Activated CD8-positive, alpha-beta T cell treated with anti-CD3 and anti-CD28 coated beads for 36 hours (primary cell): Measurements from ENCODE around the gene FAM200C. TPM values are rescaled to one million over a fixed set of nuclear protein-coding genes. Genes with fewer than 3 reads are reported as not detected.

Experiments
- ATAC-seq: fragments of 200-7000 bp; cut with Tn5 transposase; one replicate; pipeline ENCODE4 v1.10.0; 2021; ENCODE audit warnings: mild to moderate bottlenecking, moderate library complexity
- CTCF ChIA-PET: fragments of 350-600 bp; sonication (Branson Sonifier 250); formaldehyde crosslinking; loops from one replicate; lab custom pipeline; 2021; ENCODE audit warnings: antibody characterized with exemption; lab: Charles Lee
- POLR2A ChIA-PET: fragments of 350-600 bp; sonication (Branson Sonifier 250); formaldehyde crosslinking; loops from one replicate; lab custom pipeline; 2021; ENCODE audit warnings: antibody characterized with exemption; lab: Charles Lee
- DNase-seq: peaks from one replicate; pipeline ENCODE4 v3.0.0-alpha.2; 2020
- H3K27ac Mint-ChIP-seq: one replicate; pipeline ENCODE4 v1.8.0; 2021; ENCODE audit warnings: mild to moderate bottlenecking, mixed read lengths
- H3K27me3 Mint-ChIP-seq: one replicate; pipeline ENCODE4 v1.8.0; 2021; ENCODE audit warnings: mixed read lengths
- H3K36me3 Mint-ChIP-seq: one replicate; pipeline ENCODE4 v1.8.0; 2021; ENCODE audit warnings: low read depth, mixed read lengths
- H3K4me1 Mint-ChIP-seq: one replicate; pipeline ENCODE4 v1.8.0; 2021; ENCODE audit warnings: low read depth, mixed read lengths
- H3K4me3 Mint-ChIP-seq: one replicate; pipeline ENCODE4 v1.8.0; 2021; ENCODE audit warnings: mild to moderate bottlenecking, moderate library complexity, mixed read lengths
- H3K9me3 Mint-ChIP-seq: one replicate; pipeline ENCODE4 v1.8.0; 2021; ENCODE audit warnings: mixed read lengths
- intact Hi-C: fragments of 100-400 bp; cut with micrococcal nuclease; formaldehyde crosslinking; loops from one replicate; pipeline ENCODE4 v1.10.0; 2022
- total RNA-seq, 2 experiments: library from RNA; stranded (reverse); gene quantifications; one replicate each; pipeline ENCODE4 v1.2.3, GENCODE V29; 2021
- TF ChIP-seq, protein P1 (sequence below): fragments of 200-600 bp; IDR thresholded peaks from one replicate; pipeline ENCODE4 v1.8.0; 2022; ENCODE audit warnings: antibody characterized with exemption, mild to moderate bottlenecking

FAM200C gene
- total RNA-seq = under 1 TPM; 0.83 to 0.97 TPM

DNA sequence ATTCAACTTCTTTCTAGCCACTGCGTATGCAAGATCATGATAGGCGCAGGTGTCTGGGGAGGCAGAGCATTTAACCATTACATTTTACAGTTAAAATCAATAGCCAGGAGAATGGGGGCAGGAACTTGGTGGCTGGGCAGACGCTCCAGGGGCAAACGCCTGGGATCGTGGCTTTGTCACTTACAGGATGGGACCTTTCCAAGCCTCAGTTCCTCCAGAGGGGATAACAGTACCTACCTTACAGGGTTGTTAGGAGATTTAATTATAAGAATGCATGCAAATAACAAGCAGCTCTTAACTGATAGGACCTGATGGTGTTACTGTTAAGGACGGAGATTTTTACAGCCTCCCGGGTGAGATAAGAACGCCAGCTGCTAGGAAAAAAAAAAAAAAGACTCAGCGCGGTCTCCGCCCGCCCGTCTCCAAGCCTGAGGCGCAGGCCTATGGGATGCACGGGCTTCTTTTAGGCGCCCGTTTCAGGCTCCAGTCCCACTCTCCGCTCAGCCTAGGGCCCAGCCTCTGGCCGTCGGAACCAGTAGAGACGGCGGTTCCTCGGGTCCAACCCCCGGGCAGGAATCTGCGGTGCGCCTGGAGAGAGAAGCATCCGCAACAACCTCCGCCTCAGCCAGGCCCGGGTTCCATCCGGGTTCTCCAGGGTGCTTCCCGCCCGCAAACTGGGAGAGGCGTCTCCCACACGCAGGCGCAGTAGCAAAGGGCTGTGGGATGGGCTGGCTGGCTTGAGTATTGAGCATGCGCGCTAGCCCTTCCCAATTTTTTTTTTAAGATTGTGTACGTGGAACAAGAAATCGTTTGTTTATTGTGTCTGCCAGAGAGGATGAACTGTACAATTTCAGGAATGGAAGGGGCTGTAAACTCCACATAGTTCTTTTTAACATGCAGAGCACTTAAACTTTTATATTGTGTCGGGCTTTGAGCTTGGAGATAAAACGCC, at the start of gene FAM200C:
Gene FAM200C (minus strand): TSS at position 653 of the 952 bp plus-strand sequence. CDS start 4,564 bp downstream, outside the sequence.
- H3K4me1 Mint-ChIP-seq = peaks cover 14% of the 10 kb centered on the region
- intact Hi-C loops = no loop called here
- no peaks in the 10 kb centered on the region for H3K27me3 Mint-ChIP-seq
- POLR2A ChIA-PET = interaction anchor here (1.0 to 1.9 kb wide), 2 partner anchors 19 to 28 kb away, joined by 3 to 8 read pairs; partner anchors contain the start of gene SLU7
- H3K9me3 Mint-ChIP-seq = no peaks in the 10 kb centered on the region
- CTCF ChIA-PET = interaction anchor here (0.7 to 3.2 kb wide), 3 partner anchors 8 to 377 kb away, joined by 3 to 14 read pairs (median 7); no protein-coding TSS in a partner anchor
- H3K27ac Mint-ChIP-seq = peak within 1 kb of the TSS; percentile 80
- H3K4me3 Mint-ChIP-seq = peak within 1 kb of the TSS; percentile 81
- TF ChIP-seq, protein P1, sequence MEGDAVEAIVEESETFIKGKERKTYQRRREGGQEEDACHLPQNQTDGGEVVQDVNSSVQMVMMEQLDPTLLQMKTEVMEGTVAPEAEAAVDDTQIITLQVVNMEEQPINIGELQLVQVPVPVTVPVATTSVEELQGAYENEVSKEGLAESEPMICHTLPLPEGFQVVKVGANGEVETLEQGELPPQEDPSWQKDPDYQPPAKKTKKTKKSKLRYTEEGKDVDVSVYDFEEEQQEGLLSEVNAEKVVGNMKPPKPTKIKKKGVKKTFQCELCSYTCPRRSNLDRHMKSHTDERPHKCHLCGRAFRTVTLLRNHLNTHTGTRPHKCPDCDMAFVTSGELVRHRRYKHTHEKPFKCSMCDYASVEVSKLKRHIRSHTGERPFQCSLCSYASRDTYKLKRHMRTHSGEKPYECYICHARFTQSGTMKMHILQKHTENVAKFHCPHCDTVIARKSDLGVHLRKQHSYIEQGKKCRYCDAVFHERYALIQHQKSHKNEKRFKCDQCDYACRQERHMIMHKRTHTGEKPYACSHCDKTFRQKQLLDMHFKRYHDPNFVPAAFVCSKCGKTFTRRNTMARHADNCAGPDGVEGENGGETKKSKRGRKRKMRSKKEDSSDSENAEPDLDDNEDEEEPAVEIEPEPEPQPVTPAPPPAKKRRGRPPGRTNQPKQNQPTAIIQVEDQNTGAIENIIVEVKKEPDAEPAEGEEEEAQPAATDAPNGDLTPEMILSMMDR = no peak
- ATAC-seq (peak; percentile 88), DNase-seq (peak; percentile 73)
- peaks cover 19% of the 10 kb centered on the region for H3K36me3 Mint-ChIP-seq

DNA sequence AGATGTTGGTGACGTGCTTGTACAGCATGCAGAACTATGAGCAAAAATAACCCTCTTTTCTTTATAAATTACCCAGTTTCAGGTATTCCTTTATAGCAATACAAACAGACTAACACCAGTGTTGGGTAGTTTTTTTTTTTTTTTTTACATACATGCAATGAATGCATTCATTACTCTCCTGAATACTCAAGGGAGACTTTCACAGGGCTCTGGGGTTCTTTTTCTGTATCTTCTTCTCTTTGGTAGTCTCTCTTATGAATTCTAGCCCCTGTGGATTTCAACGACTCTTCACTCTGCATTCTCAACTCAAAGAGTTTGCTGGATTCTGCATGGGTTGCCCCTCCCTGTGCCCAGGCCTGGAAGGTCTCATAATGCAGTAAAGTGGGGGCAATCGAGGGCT, 49.6 kb upstream of the FAM200C start:
- H3K4me3 Mint-ChIP-seq = no peak overlapping the region
- ATAC-seq (no peak), DNase-seq (no peak)
- H3K27ac Mint-ChIP-seq = no peak overlapping the region
- peaks cover 22% of the 10 kb centered on the region for H3K4me1 Mint-ChIP-seq
- ChIA-PET CTCF (interaction anchor here (0.6 to 1.2 kb wide), 2 partner anchors 10 to 17 kb away, joined by 3 to 4 read pairs; no protein-coding TSS in a partner anchor), POLR2A (interaction anchor here (0.5 kb wide), 1 partner anchor 544 kb away, joined by 3 read pairs; no protein-coding TSS in a partner anchor)
- H3K9me3 Mint-ChIP-seq = peaks cover 2% of the 10 kb centered on the region
- H3K36me3 Mint-ChIP-seq = no peaks in the 10 kb centered on the region
- H3K27me3 Mint-ChIP-seq = no peaks in the 10 kb centered on the region
- TF ChIP-seq, protein P1 = no peak
- intact Hi-C loops = no loop called here

DNA sequence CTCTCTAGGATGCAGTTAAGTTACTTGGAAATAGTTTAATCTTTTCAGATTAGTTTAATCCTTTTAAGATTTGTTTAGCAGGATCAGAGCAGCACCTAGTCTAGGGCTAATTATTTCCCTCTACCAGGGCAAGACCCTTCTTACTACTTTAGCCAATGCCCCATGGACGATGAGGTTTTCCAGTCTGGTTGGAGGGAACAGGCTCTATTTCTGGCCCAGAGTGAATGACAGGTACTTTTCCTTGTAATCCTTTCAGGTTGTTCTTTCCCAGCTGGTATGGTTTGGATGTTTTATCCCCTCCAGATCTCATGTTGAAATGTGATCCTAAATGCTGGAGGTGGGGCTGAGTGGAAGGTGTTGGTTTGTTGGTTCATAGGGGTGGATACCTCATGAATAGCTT, 49.0 kb upstream of the FAM200C start:
- Mint-ChIP-seq H3K27ac (no peak overlapping the region), H3K27me3 (no peaks in the 10 kb centered on the region), H3K9me3 (peaks cover 2% of the 10 kb centered on the region), H3K4me1 (peaks cover 25% of the 10 kb centered on the region), H3K36me3 (no peaks in the 10 kb centered on the region), H3K4me3 (no peak overlapping the region)
- DNase-seq (no peak), ATAC-seq (no peak)
- CTCF ChIA-PET = interaction anchor here (0.6 to 2.8 kb wide), 3 partner anchors 9 to 17 kb away, joined by 3 to 16 read pairs (median 4); no protein-coding TSS in a partner anchor
- intact Hi-C loops = no loop called here
- TF ChIP-seq, protein P1 = no peak
- POLR2A ChIA-PET = no interaction called here

DNA sequence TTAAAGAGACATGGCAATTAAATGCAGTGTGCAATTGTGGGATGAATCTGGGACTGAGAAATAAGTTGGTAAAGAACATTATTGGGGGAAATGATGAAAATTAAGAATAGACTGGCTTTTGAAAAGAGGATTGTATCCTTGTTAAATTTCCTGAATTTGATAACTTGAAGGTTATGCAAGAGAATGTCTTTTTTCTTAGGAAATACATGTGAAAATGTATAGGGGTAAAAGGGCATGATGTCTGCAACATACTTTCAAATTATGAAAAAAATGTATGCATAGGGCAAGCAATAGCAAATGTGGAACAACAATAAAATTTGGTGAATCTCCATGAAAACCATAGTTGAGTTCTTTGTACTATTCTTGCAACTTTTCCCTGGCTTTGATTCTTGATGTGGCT, 45.9 kb upstream of the FAM200C start:
- ChIA-PET CTCF (no interaction called here), POLR2A (no interaction called here)
- no peak overlapping the region for H3K27ac Mint-ChIP-seq
- TF ChIP-seq, protein P1 = no peak
- no peaks in the 10 kb centered on the region for H3K36me3 Mint-ChIP-seq
- no peak for ATAC-seq
- intact Hi-C loops = no loop called here
- H3K4me3 Mint-ChIP-seq = no peak overlapping the region
- no peaks in the 10 kb centered on the region for H3K27me3 Mint-ChIP-seq
- H3K9me3 Mint-ChIP-seq = peaks cover 2% of the 10 kb centered on the region
- H3K4me1 Mint-ChIP-seq = peaks cover 48% of the 10 kb centered on the region
- DNase-seq = no peak

DNA sequence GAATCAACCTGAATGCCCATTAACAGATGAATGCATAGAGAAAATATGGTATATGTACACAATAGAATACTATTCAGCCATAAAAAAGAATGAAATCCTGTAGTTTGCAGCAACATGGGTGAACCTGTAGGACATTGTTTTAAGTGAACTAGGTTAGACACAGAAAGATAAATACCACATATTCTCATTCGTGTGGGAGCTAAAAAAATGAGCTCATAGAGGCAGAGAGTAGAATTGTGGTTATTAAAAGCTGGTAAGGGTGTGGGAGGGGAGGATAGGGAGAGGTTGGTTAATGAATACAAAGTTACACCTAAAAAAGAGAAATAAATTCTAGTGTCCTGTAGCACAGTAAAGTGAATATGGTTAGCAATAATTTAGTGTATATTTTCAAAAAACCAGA, 45.3 kb upstream of the FAM200C start:
- Mint-ChIP-seq H3K4me1 (peaks cover 48% of the 10 kb centered on the region), H3K27me3 (no peaks in the 10 kb centered on the region), H3K36me3 (no peaks in the 10 kb centered on the region), H3K4me3 (no peak overlapping the region), H3K9me3 (peaks cover 2% of the 10 kb centered on the region), H3K27ac (no peak overlapping the region)
- ChIA-PET POLR2A (no interaction called here), CTCF (no interaction called here)
- intact Hi-C loops = no loop called here
- ATAC-seq = no peak
- TF ChIP-seq, protein P1 = no peak
- DNase-seq = no peak
